Ecto neural progenitor cell (in vitro differentiated cells): ENCODE results near the gene DOCK4.

ENCODE experiments used
- DNase-seq: peaks from one replicate; pipeline ENCODE4 v3.0.0-alpha.2; 2018; ENCODE audit warnings: low spot score

The DOCK4 gene

GRCh38 chr7:112049555-112050249, 156.5 kb downstream of the DOCK4 start:
- no peak for DNase-seq

- DNase-seq, result no peak
These were observed 158.8 kb downstream of the DOCK4 start for GRCh38 chr7:112047421-112047820.

- no peak for DNase-seq
These were observed 161.0 kb downstream of the DOCK4 start for GRCh38 chr7:112045222-112045621.

- DNase-seq, result no peak
These were observed 163.6 kb downstream of the DOCK4 start for GRCh38 chr7:112042631-112043030.

GRCh38 chr7:112038353-112038752, 167.8 kb downstream of the DOCK4 start:
- no peak for DNase-seq

GRCh38 chr7:112036071-112036470, 170.1 kb downstream of the DOCK4 start:
- no peak for DNase-seq

- DNase-seq, result no peak
These were observed 174.5 kb downstream of the DOCK4 start for GRCh38 chr7:112031689-112032088.

GRCh38 chr7:112025556-112025955, 180.6 kb downstream of the DOCK4 start:
- no peak for DNase-seq

- no peak for DNase-seq
These were observed 182.4 kb downstream of the DOCK4 start for GRCh38 chr7:112023786-112024185.

GRCh38 chr7:112023282-112023681, 182.9 kb downstream of the DOCK4 start:
- no peak for DNase-seq

- DNase-seq, result no peak
These were observed 184.1 kb downstream of the DOCK4 start for GRCh38 chr7:112022128-112022527.

GRCh38 chr7:112021379-112022044, 184.7 kb downstream of the DOCK4 start:
- no peak for DNase-seq

- DNase-seq, result no peak
These were observed 185.4 kb downstream of the DOCK4 start for GRCh38 chr7:112020800-112021199.

- no peak for DNase-seq
These were observed 186.3 kb downstream of the DOCK4 start for GRCh38 chr7:112019932-112020331.

GRCh38 chr7:112018305-112019030, 187.7 kb downstream of the DOCK4 start:
- no peak for DNase-seq

- no peak for DNase-seq
These were observed 191.1 kb downstream of the DOCK4 start for GRCh38 chr7:112015146-112015545.

GRCh38 chr7:112014347-112014746, 191.9 kb downstream of the DOCK4 start:
- DNase-seq, result no peak

GRCh38 chr7:112013274-112013673, 192.9 kb downstream of the DOCK4 start:
- no peak for DNase-seq

- no peak for DNase-seq
These were observed 194.0 kb downstream of the DOCK4 start for GRCh38 chr7:112012242-112012641.

GRCh38 chr7:112010994-112011393, 195.2 kb downstream of the DOCK4 start:
- no peak for DNase-seq

GRCh38 chr7:112010109-112010508, 196.1 kb downstream of the DOCK4 start:
- DNase-seq, result no peak

GRCh38 chr7:112009081-112009480, 197.1 kb downstream of the DOCK4 start:
- no peak for DNase-seq

GRCh38 chr7:112007185-112007584, 199.0 kb downstream of the DOCK4 start:
- DNase-seq, result no peak
